DMS153 (cell line): ENCODE results near the gene SLC1A5.

Experiments used
- DNase-seq: peaks from one replicate; lab custom pipeline; 2025; lab: John Stamatoyannopoulos, UW

Gene SLC1A5

DNA sequence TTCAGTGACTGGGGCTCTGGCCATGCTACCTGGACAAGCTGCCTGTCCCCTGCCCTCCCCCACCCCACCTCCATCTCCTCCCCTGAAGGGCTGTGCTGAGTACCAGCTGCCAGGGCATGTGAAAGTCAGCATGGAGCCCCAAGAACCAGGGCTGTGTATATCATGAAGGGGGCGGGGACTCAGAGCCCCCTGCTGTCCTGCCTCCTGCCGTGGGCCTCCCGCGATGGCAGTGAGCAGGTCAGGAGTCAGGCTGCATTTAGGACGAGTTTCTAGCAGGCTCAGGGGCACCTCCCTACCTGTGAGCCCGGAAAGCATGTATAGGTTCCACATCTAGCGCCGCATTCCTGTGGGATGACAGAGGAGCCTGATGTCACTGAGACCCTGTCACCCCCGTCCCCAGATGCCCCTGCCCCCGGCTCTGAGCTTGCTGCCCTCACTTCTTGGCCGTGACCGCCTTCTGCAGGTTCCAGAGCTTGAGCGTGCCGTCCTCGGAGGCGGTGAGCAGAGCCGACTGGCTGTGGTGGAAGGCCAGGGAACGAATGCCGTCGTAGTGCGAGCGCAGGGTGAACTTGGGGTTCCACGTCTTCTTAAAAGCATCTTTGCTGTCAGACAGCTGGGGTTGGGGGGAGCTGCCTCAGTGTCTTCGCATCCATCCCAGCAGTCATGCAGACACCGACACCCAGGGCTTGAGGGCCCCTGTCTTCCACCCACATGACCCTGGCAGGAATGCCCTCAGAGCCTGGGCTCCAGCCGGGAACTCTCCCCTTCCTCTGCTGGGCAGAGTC, 63.2 kb downstream of the SLC1A5 start:
- DNase-seq, result no peak
